OCI-LY3 (cell line): ENCODE measurements around the gene RBM15.

Experiments
- H2AFZ ChIP-seq: fragments of 200-600, 300-600 bp; shearing (Covaris generic); 2 replicates; pipeline ENCODE4 v1.6.0; 2014; ENCODE audit warnings: antibody characterized with exemption, low read depth, low read length
- H3K27ac ChIP-seq: fragments of 200-600, 300-600 bp; sonication (generic); 2 replicates; pipeline ENCODE4 v1.5.1; 2014; ENCODE audit warnings: mild to moderate bottlenecking, low read length, moderate library complexity, mixed read lengths
- H3K27me3 ChIP-seq: fragments of 200-600, 300-600 bp; sonication (generic); 2 replicates; pipeline ENCODE4 v1.6.1; 2014; ENCODE audit warnings: low read depth, low read length, mixed read lengths
- H3K36me3 ChIP-seq: fragments of 200-600, 300-600 bp; sonication (generic); replicated peaks from 2 replicates; pipeline ENCODE3; 2014; ENCODE audit warnings: low read depth, low read length, mixed read lengths
- H3K4me1 ChIP-seq: fragments of 300-600, 200-600 bp; sonication (generic); 2 replicates; pipeline ENCODE4 v1.6.1; 2014; ENCODE audit warnings: low read length, mixed read lengths
- H3K4me2 ChIP-seq: fragments of 200-600, 300-600 bp; sonication (generic); 2 replicates; pipeline ENCODE4 v1.6.1; 2014; ENCODE audit warnings: low read length, mixed read lengths
- H3K4me3 ChIP-seq: fragments of 300-600, 200-600 bp; sonication (generic); 2 replicates; pipeline ENCODE4 v1.5.1; 2014; ENCODE audit warnings: antibody characterized with exemption, mild to moderate bottlenecking, low read length, moderate library complexity
- H3K79me2 ChIP-seq: fragments of 300-600, 200-600 bp; shearing (Covaris generic); 2 replicates; pipeline ENCODE4 v1.6.1; 2014; ENCODE audit warnings: mild to moderate bottlenecking, low read length, mixed read lengths
- H3K9ac ChIP-seq: fragments of 300-600, 200-600 bp; shearing (Covaris generic); 2 replicates; pipeline ENCODE4 v1.6.0; 2014; ENCODE audit warnings: mild to moderate bottlenecking, low read length, moderate library complexity
- H3K9me3 ChIP-seq: fragments of 200-600, 300-600 bp; shearing (Covaris generic); 2 replicates; pipeline ENCODE4 v1.6.1; 2014; ENCODE audit warnings: low read length, mixed read lengths; ENCODE audit not compliant: insufficient read depth
- H4K20me1 ChIP-seq: fragments of 200-600, 300-600 bp; sonication (generic); 2 replicates; pipeline ENCODE4 v1.6.1; 2016; ENCODE audit warnings: low read length, mixed read lengths; ENCODE audit not compliant: insufficient read depth
- EZH2phosphoT487 ChIP-seq: fragments of 200-600 bp; shearing (Covaris generic); IDR thresholded peaks from 2 replicates; pipeline ENCODE4 v1.6.1; 2018; ENCODE audit warnings: antibody characterized with exemption, mixed run types, low read depth
- TF ChIP-seq, protein P1 (sequence below): fragments of 200-600, 300-600 bp; sonication (generic); IDR thresholded peaks from 2 replicates; pipeline ENCODE4 v1.5.1; 2014; ENCODE audit warnings: antibody characterized with exemption, low read length, low read depth

The RBM15 gene

DNA sequence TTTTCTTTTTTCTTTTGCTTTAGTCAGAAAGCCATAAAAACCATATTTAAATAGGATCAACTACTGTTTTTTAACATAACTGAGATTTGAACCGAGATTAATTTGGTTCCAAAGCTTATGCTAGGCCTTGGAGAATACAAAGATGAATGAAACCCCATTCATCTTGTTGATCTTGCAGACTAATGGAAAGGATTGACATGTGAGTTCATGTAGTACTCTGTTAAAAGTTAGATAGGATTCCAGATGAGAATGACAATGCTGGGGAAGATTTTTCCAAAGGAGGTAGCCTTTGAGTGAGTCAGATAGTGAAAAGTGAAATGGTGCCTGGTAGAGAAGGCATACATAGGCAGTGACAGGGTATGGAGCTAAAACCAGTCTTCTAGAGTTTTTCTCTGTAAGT, 22.7 kb downstream of the RBM15 start:
- peaks cover 12% of the 10 kb centered on the region for H3K36me3 ChIP-seq
- no peak overlapping the region for H3K4me2 ChIP-seq
- no peak overlapping the region for H3K9ac ChIP-seq
- H2AFZ ChIP-seq, result no peak overlapping the region
- no peak overlapping the region for H3K27ac ChIP-seq
- H3K4me1 ChIP-seq, result no peaks in the 10 kb centered on the region
- no peaks in the 10 kb centered on the region; the same call in 1 of the 2 replicates for H4K20me1 ChIP-seq
- no peaks in the 10 kb centered on the region for H3K27me3 ChIP-seq
- TF ChIP-seq EZH2phosphoT487, result no peak
- TF ChIP-seq, protein P1, sequence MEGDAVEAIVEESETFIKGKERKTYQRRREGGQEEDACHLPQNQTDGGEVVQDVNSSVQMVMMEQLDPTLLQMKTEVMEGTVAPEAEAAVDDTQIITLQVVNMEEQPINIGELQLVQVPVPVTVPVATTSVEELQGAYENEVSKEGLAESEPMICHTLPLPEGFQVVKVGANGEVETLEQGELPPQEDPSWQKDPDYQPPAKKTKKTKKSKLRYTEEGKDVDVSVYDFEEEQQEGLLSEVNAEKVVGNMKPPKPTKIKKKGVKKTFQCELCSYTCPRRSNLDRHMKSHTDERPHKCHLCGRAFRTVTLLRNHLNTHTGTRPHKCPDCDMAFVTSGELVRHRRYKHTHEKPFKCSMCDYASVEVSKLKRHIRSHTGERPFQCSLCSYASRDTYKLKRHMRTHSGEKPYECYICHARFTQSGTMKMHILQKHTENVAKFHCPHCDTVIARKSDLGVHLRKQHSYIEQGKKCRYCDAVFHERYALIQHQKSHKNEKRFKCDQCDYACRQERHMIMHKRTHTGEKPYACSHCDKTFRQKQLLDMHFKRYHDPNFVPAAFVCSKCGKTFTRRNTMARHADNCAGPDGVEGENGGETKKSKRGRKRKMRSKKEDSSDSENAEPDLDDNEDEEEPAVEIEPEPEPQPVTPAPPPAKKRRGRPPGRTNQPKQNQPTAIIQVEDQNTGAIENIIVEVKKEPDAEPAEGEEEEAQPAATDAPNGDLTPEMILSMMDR, result no peak
- no peaks in the 10 kb centered on the region for H3K9me3 ChIP-seq
- H3K79me2 ChIP-seq, result peaks cover 63% of the 10 kb centered on the region
- H3K4me3 ChIP-seq, result no peak overlapping the region

DNA sequence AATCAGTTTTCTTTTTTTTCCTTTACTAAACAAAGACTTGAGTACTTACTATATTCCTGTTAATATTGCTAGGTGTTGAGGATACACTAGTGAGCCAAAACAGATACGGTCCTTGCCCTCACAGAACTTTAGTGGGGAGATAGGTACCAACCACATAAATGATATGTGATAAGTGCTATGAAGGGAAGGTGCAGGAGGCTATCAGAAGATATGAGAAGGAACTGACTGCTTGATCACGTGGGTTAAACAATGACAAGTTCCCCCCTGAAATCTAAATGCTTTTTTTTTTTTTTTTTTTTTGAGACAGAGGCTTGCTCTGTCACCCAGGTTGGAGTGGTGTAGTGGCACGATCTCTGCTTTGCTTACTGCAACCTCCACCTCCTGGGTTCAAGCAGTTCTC, 25.0 kb downstream of the RBM15 start:
- H3K4me2 ChIP-seq, result no peak overlapping the region
- H3K4me1 ChIP-seq, result no peaks in the 10 kb centered on the region
- no peak overlapping the region for H3K27ac ChIP-seq
- H3K36me3 ChIP-seq, result peaks cover 8% of the 10 kb centered on the region
- no peaks in the 10 kb centered on the region for H3K9me3 ChIP-seq
- H2AFZ ChIP-seq, result no peak overlapping the region
- H4K20me1 ChIP-seq, result no peaks in the 10 kb centered on the region; the same call in 1 of the 2 replicates
- H3K79me2 ChIP-seq, result peaks cover 46% of the 10 kb centered on the region
- no peak overlapping the region for H3K9ac ChIP-seq
- no peaks in the 10 kb centered on the region for H3K27me3 ChIP-seq
- H3K4me3 ChIP-seq, result no peak overlapping the region
- no peak for TF ChIP-seq EZH2phosphoT487
- TF ChIP-seq, protein P1, result no peak

DNA sequence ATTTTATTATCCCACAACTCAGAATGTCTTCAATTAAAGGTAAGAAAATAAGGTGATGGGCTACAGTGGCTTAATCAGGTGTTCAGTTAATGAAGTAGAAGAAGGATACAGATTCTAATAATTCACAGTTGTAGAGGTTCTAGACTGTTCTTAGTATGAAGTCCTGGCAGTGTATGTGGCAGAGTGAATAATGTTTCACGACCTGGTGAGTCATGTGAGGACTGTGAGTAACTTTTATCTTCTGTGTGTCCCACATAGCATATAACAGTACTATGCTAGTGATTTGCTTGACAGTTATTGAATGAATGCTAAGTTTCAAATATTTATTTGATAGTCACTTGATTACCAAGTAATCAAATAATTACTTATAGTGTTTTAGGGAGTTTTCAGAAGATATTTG, 31.6 kb downstream of the RBM15 start:
- Histone ChIP-seq H2AFZ (no peak overlapping the region), H3K4me1 (no peaks in the 10 kb centered on the region), H3K9me3 (no peaks in the 10 kb centered on the region), H3K36me3 (peaks cover 20% of the 10 kb centered on the region), H3K79me2 (peaks cover 28% of the 10 kb centered on the region), H4K20me1 (peaks cover 4% of the 10 kb centered on the region; the same call in 1 of the 2 replicates), H3K4me3 (no peak overlapping the region), H3K27me3 (no peaks in the 10 kb centered on the region), H3K4me2 (no peak overlapping the region), H3K9ac (no peak overlapping the region), H3K27ac (no peak overlapping the region)
- no peak for TF ChIP-seq EZH2phosphoT487
- TF ChIP-seq, protein P1, result no peak

DNA sequence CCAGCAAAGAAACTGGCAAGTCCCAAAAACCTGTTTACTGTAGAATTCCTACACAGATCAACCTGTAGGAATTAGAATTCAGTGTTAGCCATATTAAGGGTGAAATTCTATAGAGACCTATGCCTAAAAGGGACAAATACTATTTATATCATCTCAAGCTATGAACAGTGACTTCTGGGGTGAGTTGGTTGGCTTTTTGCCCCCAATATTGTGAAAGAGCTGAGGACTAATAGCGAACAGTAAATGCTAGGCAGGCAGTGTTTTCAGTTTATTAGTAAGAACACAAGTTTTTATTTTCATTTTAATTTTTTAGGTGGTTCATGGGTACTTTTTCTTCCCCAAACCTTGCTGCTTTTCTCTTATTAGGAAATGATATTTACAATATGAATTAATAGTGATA, 36.3 kb downstream of the RBM15 start:
- Histone ChIP-seq H3K79me2 (peaks cover 5% of the 10 kb centered on the region; the same call in 1 of the 2 replicates), H3K36me3 (peaks cover 52% of the 10 kb centered on the region), H3K27ac (no peak overlapping the region)

More for the DNA sequence above, 36.3 kb downstream of the RBM15 start:
- Histone ChIP-seq H3K27me3 (no peaks in the 10 kb centered on the region), H3K4me1 (peaks cover 7% of the 10 kb centered on the region), H4K20me1 (0 out of 2 replicates have a peak, but pooled peaks cover 3% of the 10 kb centered on the region), H2AFZ (no peak overlapping the region), H3K4me2 (no peak overlapping the region), H3K9me3 (no peaks in the 10 kb centered on the region), H3K4me3 (no peak overlapping the region), H3K9ac (no peak overlapping the region)
- TF ChIP-seq EZH2phosphoT487, result no peak
- TF ChIP-seq, protein P1, result no peak
